ENCODE data around the gene VTA1. TPM values are rescaled to one million over a fixed set of nuclear protein-coding genes. Genes with fewer than 3 reads are reported as not detected.
"Not testable (repeated sequence)": the region's sequence is repeated elsewhere in the genome, so short reads cannot be mapped to it uniquely, and the experiment has no call there.

Gene VTA1
- total and polyA plus RNA-seq, 7 donors, result 33.3 to 62.0 (median 39.3) TPM

- TF ChIP-seq POLR2A (IDR thresholded peaks at IDR 0.05), result no peak
- H3K9me3 ChIP-seq, result peaks cover 0 to 2% (median 0%) of the 10 kb centered on the region in 4 donors
Observed at GRCh38 chr6:142225115-142225514, 78.1 kb downstream of the VTA1 start.

DNA sequence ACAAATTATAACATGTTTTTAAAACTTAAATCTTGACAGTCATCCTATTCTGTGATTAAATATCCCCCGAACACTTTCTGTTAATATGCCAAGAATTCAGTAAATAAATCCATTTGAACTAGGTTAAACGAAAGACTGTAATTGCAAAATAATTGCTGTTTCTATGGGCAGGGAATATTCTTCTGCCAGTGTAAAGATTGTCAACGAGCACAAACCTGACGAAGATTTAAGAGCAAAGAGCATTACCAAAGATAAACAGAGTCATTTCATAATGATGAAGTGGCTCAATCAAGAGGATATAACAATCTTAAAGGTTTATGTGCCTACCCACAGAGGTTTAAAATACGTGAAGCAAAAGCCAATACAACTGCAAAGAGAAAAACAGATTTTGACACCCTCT lies 78.5 kb downstream of the VTA1 start:
- Histone ChIP-seq H3K27ac (no peak overlapping the region), H3K4me3 (no peak overlapping the region), H3K27me3 (no peaks in the 10 kb centered on the region), H3K36me3 (no peaks in the 10 kb centered on the region), H3K4me1 (no peaks in the 10 kb centered on the region), H3K9me3 (peaks cover 0 to 2% (median 0%) of the 10 kb centered on the region in 4 donors)
- intact Hi-C loops (cut with DNase I), result no loop called here
- TF ChIP-seq, protein P1, sequence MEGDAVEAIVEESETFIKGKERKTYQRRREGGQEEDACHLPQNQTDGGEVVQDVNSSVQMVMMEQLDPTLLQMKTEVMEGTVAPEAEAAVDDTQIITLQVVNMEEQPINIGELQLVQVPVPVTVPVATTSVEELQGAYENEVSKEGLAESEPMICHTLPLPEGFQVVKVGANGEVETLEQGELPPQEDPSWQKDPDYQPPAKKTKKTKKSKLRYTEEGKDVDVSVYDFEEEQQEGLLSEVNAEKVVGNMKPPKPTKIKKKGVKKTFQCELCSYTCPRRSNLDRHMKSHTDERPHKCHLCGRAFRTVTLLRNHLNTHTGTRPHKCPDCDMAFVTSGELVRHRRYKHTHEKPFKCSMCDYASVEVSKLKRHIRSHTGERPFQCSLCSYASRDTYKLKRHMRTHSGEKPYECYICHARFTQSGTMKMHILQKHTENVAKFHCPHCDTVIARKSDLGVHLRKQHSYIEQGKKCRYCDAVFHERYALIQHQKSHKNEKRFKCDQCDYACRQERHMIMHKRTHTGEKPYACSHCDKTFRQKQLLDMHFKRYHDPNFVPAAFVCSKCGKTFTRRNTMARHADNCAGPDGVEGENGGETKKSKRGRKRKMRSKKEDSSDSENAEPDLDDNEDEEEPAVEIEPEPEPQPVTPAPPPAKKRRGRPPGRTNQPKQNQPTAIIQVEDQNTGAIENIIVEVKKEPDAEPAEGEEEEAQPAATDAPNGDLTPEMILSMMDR (IDR thresholded peaks at IDR 0.05), result no peak
- no peak for TF ChIP-seq POLR2A (IDR thresholded peaks at IDR 0.05)
- TF ChIP-seq POLR2AphosphoS5 (IDR thresholded peaks at IDR 0.05), result no peak
- no peak for TF ChIP-seq EP300 (IDR thresholded peaks at IDR 0.05)
- DNase-seq, result no peak
- WGBS, 2 donors, result 60 to 78% methylated on average over 5 of the region's 5 CpGs

More at GRCh38 chr6:142225115-142225514, 78.1 kb downstream of the VTA1 start:
- Histone ChIP-seq H3K4me1 (no peaks in the 10 kb centered on the region), H3K27ac (no peak overlapping the region), H3K4me3 (no peak overlapping the region), H3K36me3 (no peaks in the 10 kb centered on the region), H3K27me3 (no peaks in the 10 kb centered on the region)
- intact Hi-C loops (cut with DNase I), result no loop called here
- 88 to 91% methylated on average over 4 of the region's 4 CpGs for WGBS, 2 donors
- no peak for DNase-seq

DNA sequence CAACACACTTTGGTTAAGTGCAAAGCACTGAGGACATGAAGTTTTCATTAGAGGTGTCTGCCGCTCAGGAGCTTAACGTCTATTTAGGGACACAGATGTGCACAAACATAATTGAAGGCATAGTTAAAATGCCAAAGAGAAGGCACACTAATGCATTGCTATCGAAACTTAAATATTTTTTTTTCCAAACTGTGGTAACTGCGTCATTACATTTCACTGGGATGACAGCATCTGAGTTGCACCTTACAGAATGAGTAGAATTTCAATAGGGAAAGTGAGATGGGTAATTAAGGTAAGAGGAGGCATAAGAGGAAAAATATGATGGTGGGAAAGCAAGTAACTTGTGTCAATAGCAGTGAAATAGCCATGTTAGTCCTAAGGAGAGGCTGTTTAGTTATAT lies 79.7 kb downstream of the VTA1 start:
- no peak overlapping the region for H3K4me3 ChIP-seq
- no peaks in the 10 kb centered on the region for H3K4me1 ChIP-seq
- H3K27ac ChIP-seq, result no peak overlapping the region
- TF ChIP-seq POLR2A (IDR thresholded peaks at IDR 0.05) (no peak), POLR2AphosphoS5 (IDR thresholded peaks at IDR 0.05) (no peak), EP300 (IDR thresholded peaks at IDR 0.05) (no peak)
- TF ChIP-seq, protein P1 (IDR thresholded peaks at IDR 0.05), result no peak
- WGBS, 2 donors, result 86 to 92% methylated on average over 4 of the region's 4 CpGs
- DNase-seq, result no peak
- intact Hi-C loops (cut with DNase I), result no loop called here
- no peaks in the 10 kb centered on the region for H3K36me3 ChIP-seq
- H3K9me3 ChIP-seq, result peaks cover 0 to 2% (median 0%) of the 10 kb centered on the region in 4 donors
- H3K27me3 ChIP-seq, result no peaks in the 10 kb centered on the region

DNA sequence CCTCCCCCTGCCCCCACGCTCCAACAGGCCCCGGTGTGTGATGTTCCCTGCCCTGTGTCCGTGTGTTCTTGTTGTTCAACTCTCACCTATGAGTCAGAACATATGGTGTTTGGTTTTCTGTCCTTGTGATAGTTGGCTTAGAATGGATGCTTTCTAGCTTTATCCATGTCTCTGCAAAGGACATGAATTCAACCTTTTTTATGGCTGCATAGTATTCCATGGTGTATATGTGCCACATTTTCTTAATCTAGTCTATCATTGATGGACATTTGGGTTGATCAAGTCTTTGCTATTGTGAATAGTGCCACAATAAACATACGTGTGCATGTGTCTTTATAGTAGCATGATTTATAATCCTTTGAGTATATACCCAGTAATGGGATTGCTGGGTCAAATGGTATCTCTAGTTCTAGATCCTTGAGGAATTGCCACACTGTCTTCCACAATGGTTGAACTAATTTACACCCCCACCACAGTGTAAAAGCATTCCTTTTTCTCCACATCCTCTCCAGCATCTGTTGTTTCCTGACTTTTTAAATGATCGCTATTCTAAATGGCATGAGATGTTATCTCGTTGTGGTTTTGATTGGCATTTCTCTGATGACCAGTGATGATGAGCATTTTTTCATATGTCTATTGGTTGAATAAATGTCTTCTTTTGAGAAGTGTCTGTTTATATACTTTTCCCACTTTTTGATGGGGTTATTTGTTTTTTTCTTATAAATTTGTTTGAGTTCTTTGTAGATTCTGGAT lies 82.6 kb downstream of the VTA1 start:
- H3K4me1 ChIP-seq; H3K4me3 ChIP-seq; DNase-seq; H3K27ac ChIP-seq; H3K27me3 ChIP-seq; H3K36me3 ChIP-seq; intact Hi-C loops (cut with DNase I); H3K9me3 ChIP-seq: not testable (repeated sequence)
- 93% methylated on average over 6 of the region's 6 CpGs for WGBS, 2 donors

- intact Hi-C loops (cut with DNase I); H3K4me3 ChIP-seq: not testable (repeated sequence)
- WGBS, 2 donors, result 29 to 31% methylated on average over 12 of the region's 12 CpGs
Observed at GRCh38 chr6:142232206-142233044, 85.4 kb downstream of the VTA1 start.

GRCh38 chr6:142233945-142234682 lies 87.1 kb downstream of the VTA1 start:
- intact Hi-C loops (cut with DNase I), result no loop called here
- no peak overlapping the region for H3K4me3 ChIP-seq
- no peaks in the 10 kb centered on the region for H3K9me3 ChIP-seq
- no peaks in the 10 kb centered on the region for H3K4me1 ChIP-seq
- no peaks in the 10 kb centered on the region for H3K27me3 ChIP-seq
- no peak for DNase-seq
- TF ChIP-seq POLR2A (IDR thresholded peaks at IDR 0.05) (no peak), POLR2AphosphoS5 (IDR thresholded peaks at IDR 0.05) (no peak), EP300 (IDR thresholded peaks at IDR 0.05) (no peak)
- TF ChIP-seq, protein P1 (IDR thresholded peaks at IDR 0.05), result no peak
- no peaks in the 10 kb centered on the region for H3K36me3 ChIP-seq
- H3K27ac ChIP-seq, result no peak overlapping the region
- WGBS, 2 donors, result 88 to 90% methylated on average over 8 of the region's 8 CpGs

More at GRCh38 chr6:142232206-142233044, 85.4 kb downstream of the VTA1 start:
- not testable (repeated sequence) for H3K9me3 ChIP-seq, H3K36me3 ChIP-seq, H3K27me3 ChIP-seq, DNase-seq, H3K27ac ChIP-seq, H3K4me1 ChIP-seq
